GM19351 (cell line): ENCODE results near the gene MAML3.
"Not testable (repeated sequence)": the region's sequence is repeated elsewhere in the genome, so short reads cannot be mapped to it uniquely, and the experiment has no call there.

Experiments used
- ATAC-seq: cut with Tn5 transposase; IDR thresholded peaks from one replicate; pipeline ENCODE4 v1.9.1; 2021; ENCODE audit warnings: mild to moderate bottlenecking, moderate library complexity; ENCODE audit not compliant: unreplicated experiment

MAML3 gene

DNA sequence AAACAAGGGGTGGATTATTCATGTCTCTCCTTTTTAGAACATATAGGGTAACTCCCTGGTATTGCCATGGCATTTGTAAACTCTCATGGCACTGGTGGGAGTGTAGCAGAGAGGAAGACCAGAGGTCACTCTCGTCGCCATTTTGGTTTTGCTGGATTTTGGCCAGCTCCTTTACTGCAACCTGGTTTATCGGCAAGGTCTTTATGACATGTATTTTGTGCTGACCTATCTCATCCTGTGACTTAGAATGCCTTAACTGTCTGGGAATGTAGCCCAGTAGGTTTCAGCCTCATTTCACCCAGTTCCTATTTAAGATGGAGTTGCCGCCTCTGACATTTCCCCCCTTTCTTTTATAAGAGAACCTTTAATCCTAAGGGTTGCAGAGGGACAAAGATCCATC is 442.5 kb downstream of the MAML3 start:
- ATAC-seq: no peak

DNA sequence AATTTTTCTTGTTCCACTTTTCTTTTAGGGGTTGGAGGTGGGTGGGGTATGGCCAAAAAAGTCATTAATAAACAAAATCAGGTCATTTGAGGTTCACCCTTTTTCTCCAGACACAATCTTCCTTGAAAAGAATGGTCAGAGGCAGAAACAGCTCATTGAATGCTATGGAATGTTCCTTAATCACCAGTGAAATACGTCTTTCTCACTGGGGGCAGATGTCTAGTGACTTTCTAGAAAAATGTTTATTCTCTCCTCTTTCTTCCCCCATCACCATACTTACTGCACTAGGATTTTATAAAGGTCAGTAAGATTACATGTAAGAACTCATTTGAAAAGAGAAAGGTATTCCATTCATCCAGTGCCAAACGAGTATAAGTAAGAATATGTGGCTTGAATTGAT is 443.9 kb downstream of the MAML3 start:
- no peak for ATAC-seq

DNA sequence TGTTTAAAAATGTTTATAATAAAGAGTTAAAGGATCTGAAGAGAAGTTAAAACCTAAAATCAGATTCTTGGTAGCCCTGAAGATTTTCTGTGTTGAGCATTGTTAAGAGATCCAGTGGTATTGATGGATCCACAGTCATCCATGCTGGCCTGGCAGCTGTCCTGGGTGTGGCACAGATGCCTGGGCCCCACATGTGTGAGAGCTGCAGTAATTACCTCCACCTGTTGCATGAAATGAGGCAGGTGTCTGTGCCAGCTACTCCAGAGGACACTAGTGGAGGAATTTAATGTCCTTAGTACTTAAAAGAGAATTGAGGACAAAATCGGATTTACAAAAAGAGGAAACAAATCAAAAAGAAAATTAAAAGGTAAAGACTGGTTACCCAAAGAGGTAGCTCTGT is 444.3 kb downstream of the MAML3 start:
- no peak for ATAC-seq

DNA sequence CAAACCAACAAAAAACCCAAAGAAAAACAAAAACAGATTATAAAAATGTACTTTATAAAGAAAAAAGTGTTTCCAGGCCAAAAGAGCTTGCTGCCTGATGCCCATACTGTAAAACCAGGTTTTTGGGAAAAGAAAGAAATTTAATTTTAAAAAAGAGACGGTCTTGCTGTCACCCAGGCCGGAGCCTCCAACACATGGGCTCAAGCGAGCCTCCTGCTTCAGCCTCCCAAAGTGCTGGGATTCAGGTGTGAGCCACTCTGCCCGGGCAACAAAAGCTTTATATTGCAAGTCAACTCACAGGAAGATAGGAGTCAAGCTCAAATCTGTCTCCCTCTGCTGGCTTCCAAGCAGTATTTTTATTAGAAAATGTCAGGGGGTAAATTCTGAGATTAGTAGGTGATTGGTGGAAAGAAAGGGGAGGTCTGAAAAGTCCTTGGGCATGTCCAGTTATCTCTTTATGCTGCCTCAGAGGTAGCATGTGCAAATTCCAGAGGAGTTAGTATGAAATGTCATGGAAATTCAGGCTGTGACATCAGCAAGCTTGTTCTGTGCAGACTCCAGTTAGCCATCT is 449.0 kb downstream of the MAML3 start:
- ATAC-seq: no peak

DNA sequence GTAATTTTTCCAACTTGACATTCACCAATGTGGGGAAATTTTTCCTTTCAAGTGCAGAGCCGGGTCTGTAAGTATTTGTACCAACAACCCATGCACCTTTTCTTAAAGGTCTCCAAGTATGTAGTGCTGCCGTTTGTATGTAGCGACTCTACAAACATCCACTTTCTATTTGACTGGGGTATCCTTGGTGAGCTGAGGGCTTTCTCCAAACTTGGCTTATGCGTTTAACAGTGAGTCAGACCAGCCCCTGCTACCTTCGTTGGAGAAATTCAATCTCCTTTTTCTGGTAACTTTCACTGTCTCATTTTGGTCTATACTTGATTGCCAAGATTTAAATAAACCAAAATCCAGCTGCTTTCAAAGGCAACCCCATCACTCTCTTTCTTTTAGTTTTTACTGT is 453.4 kb downstream of the MAML3 start:
- peak; percentile 43 for ATAC-seq

DNA sequence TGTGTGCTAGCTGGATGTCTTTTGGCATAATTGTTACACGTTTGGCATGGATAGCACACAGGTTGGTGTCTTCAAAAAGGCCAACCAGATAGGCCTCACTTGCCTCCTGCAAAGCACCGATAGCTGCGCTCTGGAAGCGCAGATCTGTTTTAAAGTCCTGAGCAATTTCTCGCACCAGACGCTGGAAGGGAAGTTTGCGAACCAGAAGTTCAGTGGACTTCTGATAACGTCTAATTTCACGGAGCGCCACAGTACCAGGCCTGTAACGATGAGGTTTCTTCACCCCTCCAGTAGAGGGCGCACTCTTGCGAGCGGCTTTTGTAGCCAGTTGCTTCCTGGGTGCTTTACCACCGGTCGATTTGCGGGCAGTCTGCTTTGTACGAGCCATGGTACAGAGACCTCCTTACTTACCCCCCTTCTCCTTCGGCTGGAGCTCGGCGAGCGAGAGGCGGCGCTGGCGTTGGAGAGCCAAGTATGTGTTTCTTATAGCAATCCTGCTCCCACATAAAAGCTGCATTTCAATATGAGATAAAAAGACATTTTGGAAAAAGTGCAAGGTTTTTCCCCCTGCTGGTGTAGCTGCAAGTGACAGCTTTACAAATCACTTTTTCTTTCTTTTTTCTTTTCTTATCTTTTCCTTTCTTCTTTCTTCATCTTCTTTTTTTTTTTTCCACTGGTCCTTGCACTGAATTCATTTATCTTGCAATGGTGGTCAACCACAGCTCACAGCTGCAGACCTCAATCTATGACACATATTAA is 455.6 kb downstream of the MAML3 start:
- not testable (repeated sequence) for ATAC-seq

GRCh38 chr4:139696491-139696890 is 457.5 kb downstream of the MAML3 start:
- no peak for ATAC-seq

DNA sequence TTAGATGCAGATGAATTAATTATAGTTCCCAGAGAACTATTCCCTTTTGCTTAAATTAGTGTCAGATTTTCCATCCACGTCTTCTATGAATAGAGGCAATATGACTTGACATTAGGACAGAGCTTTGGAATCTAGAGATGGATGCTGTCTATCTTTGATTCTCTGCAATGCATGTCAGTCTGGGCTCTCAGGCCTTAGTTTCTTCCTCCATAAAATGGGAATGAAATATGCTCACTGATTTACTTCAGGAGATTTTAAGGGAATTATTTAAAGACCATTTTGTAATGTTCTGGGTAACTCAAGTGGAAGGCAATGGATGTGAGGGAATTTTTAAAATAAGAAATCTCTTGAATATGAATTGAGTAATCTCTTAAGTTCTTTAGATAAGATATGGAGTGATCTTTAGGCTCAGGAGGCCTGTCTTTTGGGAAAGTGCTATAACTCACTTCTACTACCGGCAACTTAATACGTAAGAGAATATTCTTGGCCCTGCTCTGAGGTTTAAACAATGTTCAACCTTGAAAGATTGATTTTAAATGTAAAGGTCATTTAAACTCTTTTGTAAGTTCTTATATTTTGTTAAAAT is 459.4 kb downstream of the MAML3 start:
- ATAC-seq: no peak

- no peak for ATAC-seq
These were observed 461.5 kb downstream of the MAML3 start for GRCh38 chr4:139692309-139693012.

DNA sequence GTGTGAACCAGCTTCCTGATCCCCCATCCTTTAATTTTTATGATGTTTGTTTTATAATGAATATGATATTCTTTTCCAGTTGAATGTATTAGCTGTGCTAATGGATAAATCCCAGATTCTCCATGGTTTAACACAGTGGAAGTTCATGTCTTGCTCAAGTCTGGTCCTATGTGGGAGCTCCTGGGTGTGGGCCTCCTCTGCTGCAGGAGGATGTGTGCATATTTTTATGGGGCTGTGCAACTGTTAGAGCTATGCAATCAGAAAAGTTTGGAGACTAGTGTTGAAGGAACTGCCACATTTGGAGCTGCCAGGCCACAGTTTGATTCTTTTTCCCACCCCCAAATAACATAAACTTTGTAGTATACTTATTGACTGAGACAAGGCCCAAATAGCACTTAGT is 463.6 kb downstream of the MAML3 start:
- ATAC-seq: no peak

DNA sequence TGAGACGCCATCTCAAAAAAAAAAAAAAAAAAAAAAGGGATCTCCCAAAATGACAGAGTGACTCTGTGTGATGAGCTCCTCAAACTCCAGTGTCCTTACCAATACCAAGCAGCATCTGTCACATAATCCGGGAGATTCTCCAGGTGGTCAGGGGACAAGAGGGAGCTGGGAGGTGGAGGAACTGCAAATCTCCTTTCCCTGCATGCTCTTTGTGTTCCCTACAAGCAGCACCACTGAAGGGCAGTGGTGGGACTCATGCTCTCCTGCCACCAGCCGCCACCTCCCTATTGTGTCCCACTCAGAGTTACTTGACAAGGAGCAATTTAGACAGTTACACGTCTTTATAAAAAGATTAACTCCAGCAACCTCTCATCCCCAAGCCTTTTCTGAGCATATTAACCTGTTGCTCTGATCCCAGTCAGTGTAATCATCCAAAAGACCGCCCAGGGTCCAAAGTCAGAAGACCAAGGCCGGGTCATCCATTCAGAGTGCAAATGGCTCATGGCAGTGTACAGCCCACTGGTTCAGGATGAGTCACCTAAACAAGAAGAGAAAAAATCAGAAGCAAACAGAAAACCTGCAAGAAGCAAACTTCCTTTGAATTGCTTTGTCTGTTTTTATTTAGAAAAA is 464.8 kb downstream of the MAML3 start:
- no peak for ATAC-seq

GRCh38 chr4:139686988-139687387 is 467.0 kb downstream of the MAML3 start:
- ATAC-seq: no peak

DNA sequence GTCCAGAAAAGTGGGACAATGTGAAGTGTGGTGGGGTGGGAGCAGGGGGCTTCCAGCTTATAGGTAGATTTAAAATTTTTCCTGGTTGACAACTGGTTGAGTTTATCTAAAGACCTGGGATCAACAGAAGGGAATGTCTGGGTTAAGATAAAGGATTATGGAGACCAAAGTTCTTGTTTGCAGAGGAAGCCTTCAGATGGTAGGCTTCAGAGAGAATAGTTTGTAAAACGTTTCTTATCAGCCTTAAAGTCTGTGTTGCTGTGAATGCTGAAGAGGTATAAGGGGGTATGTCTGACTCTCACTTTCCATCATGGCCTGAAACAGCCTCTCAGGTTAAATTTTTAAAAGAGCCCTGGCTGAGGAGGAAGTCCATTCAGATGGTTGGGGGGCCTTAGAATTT is 467.9 kb downstream of the MAML3 start:
- no peak for ATAC-seq

- no peak for ATAC-seq
These were observed 468.8 kb downstream of the MAML3 start for GRCh38 chr4:139685180-139685579.

DNA sequence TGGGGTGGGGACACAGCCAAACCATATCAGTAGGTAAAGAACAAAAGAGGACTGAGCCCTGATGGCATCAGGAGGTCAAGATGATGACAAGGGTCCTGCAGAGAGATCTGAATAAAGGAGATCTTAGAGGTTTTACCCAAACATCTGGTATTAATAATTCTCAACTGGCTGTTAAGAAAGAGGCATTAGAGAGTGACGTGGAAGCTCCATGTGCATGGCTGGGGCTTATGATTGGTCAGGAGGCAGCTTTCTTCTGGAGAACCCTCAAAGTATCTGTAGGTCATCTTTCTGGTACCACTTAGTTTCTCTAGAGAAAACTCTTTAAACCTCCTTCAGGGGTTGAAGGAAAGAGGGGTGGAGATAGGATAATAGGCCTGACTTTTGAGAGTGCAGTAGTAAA is 469.6 kb downstream of the MAML3 start:
- ATAC-seq: no peak

GRCh38 chr4:139682741-139683151 is 471.2 kb downstream of the MAML3 start:
- no peak for ATAC-seq

GRCh38 chr4:139682309-139682708 is 471.7 kb downstream of the MAML3 start:
- ATAC-seq: no peak

- ATAC-seq: no peak
These were observed 476.9 kb downstream of the MAML3 start for GRCh38 chr4:139676913-139677585.

GRCh38 chr4:139676365-139676764 is 477.6 kb downstream of the MAML3 start:
- no peak for ATAC-seq

DNA sequence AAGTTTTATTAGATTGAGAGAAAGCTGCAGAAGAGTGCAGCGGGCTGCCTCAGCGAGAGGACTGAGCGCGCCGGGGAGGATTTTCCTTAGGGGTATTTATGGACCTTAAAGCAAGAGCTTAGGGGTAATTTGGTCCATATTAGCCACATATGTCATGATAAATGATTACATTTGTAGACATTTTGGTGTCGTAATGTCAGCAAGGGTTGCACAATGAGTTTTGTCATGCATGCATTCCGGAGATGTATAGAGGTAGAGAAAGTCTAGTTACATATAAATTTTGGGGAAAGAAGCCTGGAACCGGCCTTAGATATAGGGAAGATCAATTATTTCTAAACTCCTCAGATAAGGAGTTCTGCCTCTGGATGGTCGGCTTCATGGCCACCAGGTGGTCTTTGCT is 478.3 kb downstream of the MAML3 start:
- ATAC-seq: no peak
